HG03108 (cell line): ENCODE results near the gene SPATS2.
A peak's percentile ranks its signal among the peaks of the same experiment; 100 is the strongest.

ENCODE experiments used
- ATAC-seq: cut with Tn5 transposase; IDR thresholded peaks from one replicate; pipeline ENCODE4 v1.9.1; 2021; ENCODE audit warnings: moderate library complexity; ENCODE audit not compliant: unreplicated experiment

The SPATS2 gene

DNA sequence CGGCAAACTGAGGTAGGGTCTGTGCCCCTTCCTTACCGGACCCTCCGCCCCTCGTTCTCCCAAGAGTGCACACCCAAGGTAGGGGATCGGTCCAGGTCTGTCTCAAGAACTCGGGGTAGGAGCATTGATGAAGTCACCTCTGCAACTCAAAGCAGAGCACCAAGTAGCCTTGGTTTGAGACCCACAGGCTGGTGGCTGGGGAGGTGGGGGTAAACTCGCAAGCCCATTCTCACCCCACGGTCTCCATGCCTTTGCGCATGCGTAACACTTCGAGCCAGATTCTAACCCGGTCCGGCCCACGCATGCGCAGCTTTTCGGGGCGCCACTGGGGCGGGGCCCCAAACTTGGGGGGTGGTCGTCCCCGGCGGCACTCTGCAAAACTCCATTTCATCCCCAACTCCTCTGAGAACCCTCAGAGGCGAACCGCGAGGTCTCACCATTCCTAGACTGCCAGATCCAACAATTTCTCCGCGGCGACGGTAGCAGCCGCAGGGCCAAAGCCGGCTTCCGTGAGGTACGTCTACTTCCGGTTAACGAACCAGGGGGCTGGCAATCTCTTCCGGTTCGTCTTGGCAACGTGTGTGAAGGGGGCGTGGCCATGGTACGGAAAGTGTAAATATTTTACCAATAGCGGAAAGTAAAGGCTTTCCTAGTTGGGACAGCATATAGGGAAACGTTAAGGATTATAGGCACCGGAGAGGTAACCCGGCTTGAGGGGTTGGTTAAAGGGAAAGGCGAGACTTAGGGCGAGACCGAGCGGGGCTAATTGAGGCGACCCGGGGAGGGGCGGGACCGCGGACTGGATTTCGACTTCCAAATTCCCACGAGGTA is 200.6 kb downstream of the SPATS2 start, which contains the start of gene MCRS1:
TSS of gene MCRS1 (minus strand) at position 532 of the 831 bp plus-strand sequence. CDS start 1,411 bp downstream, outside the sequence.
- ATAC-seq = peak; percentile 65

DNA sequence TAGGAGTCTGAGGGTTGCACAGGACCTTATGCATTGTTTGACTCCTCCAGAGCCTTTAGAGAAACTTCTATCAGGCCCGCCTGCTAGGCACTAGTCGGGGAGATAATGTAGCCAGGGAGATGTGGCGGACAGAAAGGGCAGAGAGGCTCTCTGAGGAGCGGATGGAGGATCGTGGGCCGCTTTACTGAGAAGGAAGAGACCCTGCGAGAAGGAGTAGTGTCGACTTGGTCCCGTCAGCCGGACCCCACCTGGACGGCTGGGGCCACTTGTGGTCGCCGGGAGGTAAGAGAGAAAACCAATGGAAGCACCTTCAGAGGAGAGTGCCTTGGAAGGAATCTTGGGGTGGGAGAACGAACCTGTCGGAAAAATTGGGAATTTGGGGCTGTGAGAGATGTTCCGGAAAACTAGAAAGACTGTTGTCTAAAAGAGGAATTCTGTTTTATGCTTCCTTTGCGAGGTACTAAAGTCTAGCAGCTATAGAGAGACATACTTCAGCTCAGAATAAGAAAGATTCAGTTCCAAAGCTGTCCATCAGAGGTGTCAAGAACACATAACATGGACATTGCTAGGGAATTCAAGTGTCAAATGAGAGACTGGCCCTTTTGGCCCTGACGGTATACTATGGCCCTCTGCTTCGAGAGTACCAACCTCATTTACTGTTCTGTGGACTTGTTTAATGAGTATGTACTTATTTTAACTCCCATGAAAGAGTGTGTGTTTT is 201.3 kb downstream of the SPATS2 start:
- peak; percentile 21 for ATAC-seq
